Body of pancreas (tissue), 4 donors: ENCODE data around the gene ZNF230.

ENCODE experiments used
- CTCF ChIP-seq, 7 experiments: fragments of 450-650 bp in 4 of 7; fragments of 200-600 bp in 3 of 7; sonication (generic) in 3 of 7; IDR thresholded peaks; one replicate each; pipeline ENCODE4 v1.5.1; 2016 to 2019; ENCODE audit warnings: antibody characterized with exemption in 7 of 7
- POLR2A ChIP-seq, 3 donors: fragments of 450-650 bp; IDR thresholded peaks; one replicate each; pipeline ENCODE4 v1.6.1; 2016; ENCODE audit warnings: antibody characterized with exemption in 3 of 3, mild to moderate bottlenecking in 2 of 3

GRCh38 chr19:44026622-44027021 is 23.9 kb downstream of the ZNF230 start:
- TF ChIP-seq CTCF (IDR thresholded peaks at IDR 0.05) (no peak), POLR2A (IDR thresholded peaks at IDR 0.05) (no peak)
